Osteocyte (in vitro differentiated cells): ENCODE measurements around the gene TRPC3. TPM values are rescaled to one million over a fixed set of nuclear protein-coding genes. Genes with fewer than 3 reads are reported as not detected.

Experiments used
- DNase-seq: peaks from one replicate; pipeline ENCODE4 v3.0.0; 2021; ENCODE audit warnings: mixed read lengths; ENCODE audit not compliant: unreplicated experiment; ENCODE audit errors: extremely low spot score
- H3K27ac Mint-ChIP-seq: one replicate; pipeline ENCODE4 v1.8.0; 2021; ENCODE audit warnings: mild to moderate bottlenecking, mixed read lengths; ENCODE audit not compliant: unreplicated experiment
- H3K27me3 Mint-ChIP-seq: one replicate; pipeline ENCODE4 v1.8.0; 2021; ENCODE audit warnings: mixed read lengths; ENCODE audit not compliant: unreplicated experiment
- H3K36me3 Mint-ChIP-seq: one replicate; pipeline ENCODE4 v1.8.0; 2021; ENCODE audit warnings: mixed read lengths; ENCODE audit not compliant: unreplicated experiment
- H3K4me1 Mint-ChIP-seq: one replicate; pipeline ENCODE4 v1.8.0; 2021; ENCODE audit warnings: mixed read lengths; ENCODE audit not compliant: unreplicated experiment
- H3K4me3 Mint-ChIP-seq: one replicate; pipeline ENCODE4 v1.8.0; 2021; ENCODE audit warnings: mild to moderate bottlenecking, moderate library complexity, mixed read lengths; ENCODE audit not compliant: unreplicated experiment
- H3K9me3 Mint-ChIP-seq: one replicate; pipeline ENCODE4 v1.8.0; 2021; ENCODE audit warnings: mixed read lengths; ENCODE audit not compliant: unreplicated experiment
- total RNA-seq: library from RNA; stranded (reverse); gene quantifications from 2 replicates; pipeline ENCODE4 v1.2.1, GENCODE V29; 2021
- TF ChIP-seq, protein P1 (sequence below): fragments of 200-600 bp; sonication (generic); IDR thresholded peaks from 2 replicates; pipeline ENCODE4 v1.5.0; 2021; ENCODE audit warnings: antibody characterized with exemption, mild to moderate bottlenecking, moderate library complexity

Gene TRPC3
- total RNA-seq, 1 donor from 2014 or later: 0.67 TPM

DNA sequence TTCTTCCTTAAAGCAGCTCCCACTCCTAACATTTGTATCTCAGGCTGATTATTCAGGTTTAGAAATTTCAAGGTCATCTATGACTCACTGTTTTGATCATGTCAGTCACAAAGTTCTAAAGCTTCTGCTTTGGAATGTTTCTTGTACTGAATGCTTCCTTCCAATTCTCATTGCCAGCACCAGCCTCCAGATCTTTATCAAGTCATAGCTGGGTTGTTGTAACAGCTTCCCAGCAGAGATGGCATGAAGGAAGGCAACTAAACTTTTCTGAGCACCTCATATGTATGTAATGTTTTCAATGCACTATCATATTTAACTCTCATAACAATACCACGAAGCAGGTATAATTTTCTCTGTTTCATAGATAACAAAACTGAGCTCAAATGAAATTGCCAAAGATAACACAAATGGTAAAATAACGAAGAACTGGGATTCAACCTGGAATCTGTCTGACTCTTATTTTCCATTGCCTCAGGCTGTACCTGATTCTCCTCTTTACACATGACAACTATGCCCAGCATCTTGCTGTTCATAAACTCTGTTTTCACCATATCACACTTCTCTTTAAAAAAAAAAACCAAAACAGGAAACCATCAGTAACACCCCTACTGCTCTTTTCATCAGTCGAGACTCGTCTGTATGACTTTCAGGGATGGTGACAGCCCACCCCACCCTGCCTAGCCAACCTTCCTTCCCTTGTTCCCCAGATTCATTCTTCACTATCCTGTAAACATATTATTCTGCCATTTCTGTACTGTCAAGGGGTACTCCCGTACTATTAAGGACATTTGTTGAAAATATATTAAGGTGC is 13.4 kb downstream of the TRPC3 start:
- TF ChIP-seq, protein P1, sequence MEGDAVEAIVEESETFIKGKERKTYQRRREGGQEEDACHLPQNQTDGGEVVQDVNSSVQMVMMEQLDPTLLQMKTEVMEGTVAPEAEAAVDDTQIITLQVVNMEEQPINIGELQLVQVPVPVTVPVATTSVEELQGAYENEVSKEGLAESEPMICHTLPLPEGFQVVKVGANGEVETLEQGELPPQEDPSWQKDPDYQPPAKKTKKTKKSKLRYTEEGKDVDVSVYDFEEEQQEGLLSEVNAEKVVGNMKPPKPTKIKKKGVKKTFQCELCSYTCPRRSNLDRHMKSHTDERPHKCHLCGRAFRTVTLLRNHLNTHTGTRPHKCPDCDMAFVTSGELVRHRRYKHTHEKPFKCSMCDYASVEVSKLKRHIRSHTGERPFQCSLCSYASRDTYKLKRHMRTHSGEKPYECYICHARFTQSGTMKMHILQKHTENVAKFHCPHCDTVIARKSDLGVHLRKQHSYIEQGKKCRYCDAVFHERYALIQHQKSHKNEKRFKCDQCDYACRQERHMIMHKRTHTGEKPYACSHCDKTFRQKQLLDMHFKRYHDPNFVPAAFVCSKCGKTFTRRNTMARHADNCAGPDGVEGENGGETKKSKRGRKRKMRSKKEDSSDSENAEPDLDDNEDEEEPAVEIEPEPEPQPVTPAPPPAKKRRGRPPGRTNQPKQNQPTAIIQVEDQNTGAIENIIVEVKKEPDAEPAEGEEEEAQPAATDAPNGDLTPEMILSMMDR: no peak
- no peak overlapping the region for H3K4me3 Mint-ChIP-seq
- H3K27me3 Mint-ChIP-seq: peaks cover 44% of the 10 kb centered on the region
- no peak for DNase-seq
- no peaks in the 10 kb centered on the region for H3K4me1 Mint-ChIP-seq
- H3K9me3 Mint-ChIP-seq: no peaks in the 10 kb centered on the region
- H3K36me3 Mint-ChIP-seq: no peaks in the 10 kb centered on the region
- no peak overlapping the region for H3K27ac Mint-ChIP-seq

DNA sequence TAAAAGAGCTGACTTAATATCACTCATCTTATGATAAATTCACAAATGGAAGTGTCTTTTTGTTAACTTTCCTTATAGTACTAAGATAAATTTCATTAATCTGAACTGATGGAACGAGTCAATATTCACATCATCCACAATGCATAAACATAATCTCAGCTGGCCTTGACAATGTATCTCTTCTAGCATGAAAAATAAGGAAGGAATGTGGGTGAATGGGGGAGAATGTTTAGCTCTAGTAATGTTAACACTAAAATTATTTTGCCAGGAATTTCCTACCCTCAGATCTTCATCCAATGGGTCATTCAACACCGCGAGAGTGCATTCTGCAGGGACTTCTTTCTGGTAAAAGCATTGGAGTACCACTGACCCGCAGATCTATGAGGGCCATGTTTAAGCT is 15.8 kb downstream of the TRPC3 start:
- H3K4me1 Mint-ChIP-seq: no peaks in the 10 kb centered on the region

DNA sequence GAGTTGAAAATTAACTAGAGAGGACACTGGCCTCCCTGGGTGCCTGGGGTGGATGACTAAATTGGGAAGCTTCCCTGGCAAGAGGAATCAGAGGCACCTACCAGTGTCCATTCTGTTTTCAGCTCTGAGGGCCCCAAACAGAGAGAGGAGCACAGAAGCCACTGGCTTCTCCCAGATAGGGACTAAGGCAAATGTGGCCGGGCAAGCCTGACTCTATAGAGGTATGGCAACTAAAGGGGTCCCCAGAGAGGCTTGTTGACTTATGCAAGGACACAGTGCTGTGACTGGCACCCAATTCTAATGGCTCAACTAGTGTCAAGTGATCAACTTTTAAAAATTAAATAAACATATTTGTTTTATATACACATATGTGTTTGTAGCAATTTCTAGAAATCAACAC is 17.2 kb downstream of the TRPC3 start:
- H3K27ac Mint-ChIP-seq: no peak overlapping the region
- no peaks in the 10 kb centered on the region for H3K9me3 Mint-ChIP-seq
- H3K36me3 Mint-ChIP-seq: no peaks in the 10 kb centered on the region
- no peak for DNase-seq
- H3K4me3 Mint-ChIP-seq: no peak overlapping the region
- H3K4me1 Mint-ChIP-seq: no peaks in the 10 kb centered on the region
- TF ChIP-seq, protein P1: no peak
- peaks cover 17% of the 10 kb centered on the region for H3K27me3 Mint-ChIP-seq

More for the DNA sequence above, 15.8 kb downstream of the TRPC3 start:
- H3K36me3 Mint-ChIP-seq: no peaks in the 10 kb centered on the region
- H3K9me3 Mint-ChIP-seq: no peaks in the 10 kb centered on the region
- TF ChIP-seq, protein P1: no peak
- no peak overlapping the region for H3K27ac Mint-ChIP-seq
- no peak for DNase-seq
- peaks cover 30% of the 10 kb centered on the region for H3K27me3 Mint-ChIP-seq
- H3K4me3 Mint-ChIP-seq: no peak overlapping the region

DNA sequence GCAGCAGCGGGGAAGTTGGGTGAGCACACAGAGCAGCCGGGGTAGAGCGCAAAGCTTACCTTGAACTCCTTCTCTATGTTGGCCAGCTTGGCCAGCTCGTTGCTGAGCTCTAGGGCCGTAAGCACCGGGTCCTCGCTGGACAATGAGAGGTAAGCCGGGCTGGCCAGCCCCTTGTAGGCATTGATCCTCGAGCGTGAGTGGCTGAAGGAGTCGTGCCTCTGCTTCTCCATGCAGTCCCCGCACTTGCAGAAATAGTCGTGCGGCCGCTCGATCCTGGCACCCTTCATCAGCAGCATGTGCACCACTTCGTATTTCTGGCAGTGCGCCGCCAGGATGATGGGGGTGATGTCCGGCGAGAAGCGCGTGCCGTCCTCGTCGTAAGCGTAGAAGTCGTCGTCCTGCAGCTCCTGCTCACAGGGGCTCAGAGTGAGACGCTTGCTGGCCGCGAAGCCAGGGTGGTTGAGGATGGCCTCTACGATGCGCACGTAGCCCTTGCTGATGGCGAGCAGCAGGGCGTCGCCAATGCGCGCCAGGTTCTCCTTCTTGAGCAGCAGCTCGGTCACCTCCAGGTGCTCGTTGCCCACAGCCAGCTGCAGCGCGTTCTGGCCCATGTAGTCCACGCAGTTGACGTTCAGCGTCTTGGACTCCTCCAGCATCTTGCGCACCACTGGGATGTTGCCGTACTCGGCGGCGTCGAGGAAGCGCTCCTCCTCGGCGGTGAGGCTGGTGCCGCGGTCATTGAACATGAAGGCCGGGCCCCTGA is 19.5 kb downstream of the TRPC3 start:
- no peak overlapping the region for H3K4me3 Mint-ChIP-seq
- TF ChIP-seq, protein P1: no peak
- no peak for DNase-seq
- no peaks in the 10 kb centered on the region for H3K4me1 Mint-ChIP-seq
- no peak overlapping the region for H3K27ac Mint-ChIP-seq
- H3K27me3 Mint-ChIP-seq: peaks cover 6% of the 10 kb centered on the region
- no peaks in the 10 kb centered on the region for H3K9me3 Mint-ChIP-seq
- H3K36me3 Mint-ChIP-seq: no peaks in the 10 kb centered on the region

DNA sequence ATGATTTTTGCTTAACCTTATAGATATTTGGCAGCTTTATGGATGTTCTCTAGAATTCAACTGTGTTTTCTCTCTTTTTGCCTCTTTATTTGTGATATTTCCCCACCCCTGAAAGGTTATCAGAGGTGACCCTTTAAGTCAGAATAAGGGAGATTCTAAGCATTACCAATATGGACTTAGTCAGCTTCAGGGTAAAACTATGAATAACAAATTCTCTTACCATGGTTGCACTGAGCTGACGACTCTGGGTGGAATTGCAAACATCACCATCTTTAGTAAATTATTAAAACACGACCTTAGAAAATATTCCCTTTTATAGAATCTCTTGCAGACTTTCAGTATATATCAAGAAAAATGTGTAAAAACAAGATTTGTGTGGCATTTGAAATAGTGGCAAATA is 21.6 kb downstream of the TRPC3 start:
- Mint-ChIP-seq H3K4me1 (no peaks in the 10 kb centered on the region), H3K4me3 (no peak overlapping the region), H3K36me3 (no peaks in the 10 kb centered on the region), H3K27me3 (peaks cover 6% of the 10 kb centered on the region), H3K9me3 (no peaks in the 10 kb centered on the region), H3K27ac (no peak overlapping the region)
- no peak for DNase-seq
- TF ChIP-seq, protein P1: no peak
